Activated gamma-delta T cell (primary cell): ENCODE data around the gene KCNQ2.

Experiments
- DNase-seq: peaks from one replicate; lab custom pipeline; 2025; lab: John Stamatoyannopoulos, UW

The KCNQ2 gene

DNA sequence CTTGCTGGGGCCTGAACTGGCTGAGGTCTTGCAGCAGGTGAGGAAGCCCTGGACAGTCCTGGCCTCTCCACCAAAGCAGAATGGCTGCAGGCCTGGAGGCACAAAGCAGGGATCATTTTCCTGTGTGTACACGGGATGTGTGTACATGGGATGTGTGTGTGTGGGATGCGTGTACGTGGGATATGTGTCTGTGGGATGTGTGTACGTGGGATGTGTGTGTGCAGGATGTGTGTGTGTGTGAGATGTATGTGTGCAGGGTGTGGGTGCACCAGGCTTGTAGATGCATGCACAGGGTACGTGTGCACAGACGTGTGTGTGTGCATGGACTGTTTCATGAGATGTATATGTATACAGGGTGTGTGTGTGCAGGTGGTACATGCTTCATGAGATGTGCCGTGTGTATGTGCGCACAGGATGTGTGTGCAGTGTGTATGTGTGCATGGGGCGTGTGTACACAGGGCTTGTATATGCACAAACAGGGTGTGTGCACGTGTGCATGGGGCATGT lies 103.4 kb downstream of the KCNQ2 start:
- no peak for DNase-seq

DNA sequence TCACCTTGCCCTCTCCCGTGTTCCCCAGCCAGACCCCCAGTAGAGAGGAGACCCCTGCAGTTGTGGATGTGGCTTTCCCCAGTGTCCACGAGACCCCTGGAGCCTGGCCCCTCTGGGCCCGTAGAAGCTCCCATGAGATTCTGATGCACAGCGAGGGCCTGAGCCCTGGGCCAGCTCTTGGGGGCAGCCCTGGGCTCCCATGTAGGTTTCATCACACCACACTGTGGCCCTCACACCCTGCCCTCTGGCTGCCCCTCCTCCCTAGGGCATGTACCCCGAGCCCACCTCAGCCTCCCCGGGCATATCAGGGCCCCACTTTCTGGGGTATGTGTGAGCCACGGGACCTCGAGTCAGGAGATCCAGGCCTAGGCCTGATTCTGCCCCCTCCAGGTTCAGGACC lies 104.3 kb downstream of the KCNQ2 start:
- no peak for DNase-seq

DNA sequence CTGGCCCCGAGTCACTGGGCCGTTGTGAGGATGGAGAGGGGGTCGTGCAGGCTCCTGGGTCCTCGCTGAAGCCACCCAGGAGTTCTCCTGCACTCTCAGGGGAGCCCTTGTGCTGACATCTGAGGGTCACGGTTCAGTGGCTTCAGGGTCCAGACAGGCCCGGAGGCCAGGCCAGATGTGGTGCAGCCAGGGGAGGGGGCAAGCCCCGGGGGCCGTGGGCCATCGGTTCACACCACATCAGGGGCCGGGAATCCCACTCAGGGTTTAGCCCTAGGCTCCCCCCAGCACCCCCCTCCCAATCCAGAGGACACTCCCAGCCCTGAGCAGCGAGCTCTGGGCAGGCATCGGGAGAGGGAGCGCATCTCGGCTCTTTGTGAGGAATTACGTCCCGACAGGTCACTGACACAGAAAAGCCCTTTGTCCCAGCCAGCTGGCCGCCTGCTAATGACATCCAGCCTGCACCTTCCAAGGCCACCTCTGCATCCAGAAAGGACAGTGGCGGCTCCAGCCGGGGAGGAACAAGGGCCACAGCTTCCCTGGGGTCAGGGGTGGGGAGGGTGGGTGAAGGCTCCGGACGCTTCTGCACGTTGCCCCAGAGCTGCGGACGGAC lies 104.9 kb downstream of the KCNQ2 start:
- DNase-seq: no peak

DNA sequence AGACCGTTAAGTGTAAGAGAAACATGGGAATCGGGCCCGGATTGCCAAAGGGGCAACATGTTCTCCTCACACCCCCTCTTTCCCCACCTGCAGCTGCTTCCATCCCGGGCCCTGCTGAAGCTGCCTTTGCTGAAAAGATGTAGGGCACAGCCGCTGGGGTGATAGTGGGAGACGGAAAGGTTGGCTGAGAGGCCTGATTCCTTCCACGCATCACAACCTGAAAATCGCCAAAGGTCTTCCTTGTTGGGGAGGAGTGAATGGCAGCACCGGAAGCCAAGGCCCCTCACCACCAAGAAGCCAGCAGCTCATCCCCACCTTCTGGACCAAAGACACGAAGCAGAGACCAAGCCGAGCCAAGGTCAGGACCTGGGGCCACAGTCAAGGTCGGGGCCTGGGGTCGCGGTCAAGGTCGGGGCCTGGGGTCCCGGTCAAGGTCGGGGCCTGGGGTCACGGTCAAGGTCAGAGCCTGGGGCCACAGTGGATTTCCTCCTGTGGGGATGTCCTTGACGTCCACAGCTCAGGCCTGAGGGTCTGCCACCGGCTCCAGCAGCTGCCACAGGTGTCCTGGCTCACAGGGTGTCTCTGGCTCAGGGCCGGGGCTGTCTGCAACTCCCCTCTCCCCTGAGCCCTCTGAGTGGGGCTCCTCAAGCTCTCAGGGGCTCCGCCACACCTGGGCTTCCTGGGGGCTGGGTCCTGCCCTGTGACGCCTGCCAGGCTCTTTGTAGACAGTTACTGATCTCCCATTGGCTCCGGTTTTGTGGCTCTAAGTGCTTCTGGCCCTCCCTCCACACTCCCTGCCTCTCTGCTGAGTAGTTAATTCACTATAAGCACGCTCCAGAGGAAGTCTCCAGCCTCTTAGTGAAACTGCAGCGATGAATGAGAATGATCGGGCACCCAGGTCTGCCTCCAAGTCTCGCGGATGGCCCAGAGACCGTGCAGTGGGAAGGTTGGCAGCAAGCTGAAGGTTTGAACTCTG lies 105.8 kb downstream of the KCNQ2 start:
- no peak for DNase-seq

DNA sequence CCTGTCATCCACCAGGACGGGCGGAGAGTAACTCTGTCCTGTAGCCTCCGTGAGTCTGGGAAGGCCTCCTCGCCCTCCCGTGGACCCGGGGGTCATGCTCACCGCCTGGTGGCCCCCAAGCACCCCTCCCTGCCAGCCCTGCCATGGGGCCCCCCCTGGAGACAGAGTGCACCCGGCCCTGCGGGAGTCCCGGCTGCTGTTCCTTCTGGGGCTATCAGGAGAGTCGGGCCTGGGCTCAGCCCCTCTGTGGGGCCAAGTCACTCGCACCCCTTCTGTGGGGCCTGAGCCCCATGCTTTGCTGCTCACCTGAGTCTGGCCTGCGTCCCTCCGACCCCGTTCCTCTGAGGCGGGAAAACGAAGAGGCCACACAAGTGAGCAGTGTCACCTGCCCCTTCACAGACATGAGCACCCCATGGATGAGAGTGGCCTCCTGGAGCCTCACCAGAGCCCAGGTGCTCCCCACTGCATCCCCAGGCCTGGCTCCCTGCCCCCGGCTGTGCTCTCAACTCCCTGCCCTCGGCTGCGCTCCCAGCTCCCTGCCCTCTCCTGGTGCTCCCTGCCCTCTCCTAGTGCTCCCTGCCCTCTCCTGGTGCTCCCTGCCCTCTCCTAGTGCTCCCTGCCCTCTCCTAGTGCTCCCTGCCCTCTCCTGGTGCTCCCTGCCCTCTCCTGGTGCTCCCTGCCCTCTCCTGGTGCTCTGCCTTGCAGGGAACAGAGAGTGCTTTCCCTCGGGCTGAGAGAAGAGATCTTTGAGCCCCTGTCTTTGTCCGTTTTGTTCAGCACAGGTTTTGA lies 106.7 kb downstream of the KCNQ2 start:
- DNase-seq: no peak

DNA sequence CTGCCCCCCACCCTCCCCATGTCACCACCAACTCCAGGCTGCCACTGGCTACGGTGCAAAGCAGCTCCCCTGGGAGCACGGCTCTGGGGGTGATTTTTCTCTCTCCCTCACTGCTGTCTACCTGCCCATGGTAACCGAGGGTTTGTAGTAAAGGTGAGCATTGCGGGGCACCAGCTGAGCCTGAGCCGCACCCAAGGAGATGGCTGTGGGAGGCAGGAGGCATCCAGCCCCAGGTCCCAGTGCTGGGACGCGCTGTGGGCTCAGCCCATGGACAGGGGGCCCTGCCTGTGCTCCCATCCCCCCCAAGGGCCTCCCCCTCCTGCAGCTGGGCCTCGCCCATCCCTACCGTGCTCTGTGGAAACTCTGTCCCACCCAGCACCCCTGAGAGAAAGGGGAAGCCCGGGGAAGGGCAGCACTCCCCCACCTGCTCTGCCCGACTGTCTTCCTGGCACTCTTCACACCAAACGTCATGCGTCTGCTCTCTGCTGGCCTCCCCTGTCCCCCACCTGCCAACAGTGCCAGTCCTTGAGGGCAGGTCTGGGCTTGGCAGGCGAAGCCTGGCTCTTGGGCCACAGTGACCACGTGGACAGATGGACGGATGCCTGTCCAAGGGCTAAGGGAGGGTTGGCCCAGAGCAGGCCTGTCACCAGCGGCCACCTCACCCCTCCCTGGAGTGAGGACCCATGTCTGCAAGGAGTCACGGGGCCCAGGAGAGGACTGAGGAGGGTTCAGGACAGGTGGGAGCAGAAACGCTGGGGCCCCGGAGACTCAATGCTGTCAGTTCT lies 107.5 kb downstream of the KCNQ2 start:
- no peak for DNase-seq

DNA sequence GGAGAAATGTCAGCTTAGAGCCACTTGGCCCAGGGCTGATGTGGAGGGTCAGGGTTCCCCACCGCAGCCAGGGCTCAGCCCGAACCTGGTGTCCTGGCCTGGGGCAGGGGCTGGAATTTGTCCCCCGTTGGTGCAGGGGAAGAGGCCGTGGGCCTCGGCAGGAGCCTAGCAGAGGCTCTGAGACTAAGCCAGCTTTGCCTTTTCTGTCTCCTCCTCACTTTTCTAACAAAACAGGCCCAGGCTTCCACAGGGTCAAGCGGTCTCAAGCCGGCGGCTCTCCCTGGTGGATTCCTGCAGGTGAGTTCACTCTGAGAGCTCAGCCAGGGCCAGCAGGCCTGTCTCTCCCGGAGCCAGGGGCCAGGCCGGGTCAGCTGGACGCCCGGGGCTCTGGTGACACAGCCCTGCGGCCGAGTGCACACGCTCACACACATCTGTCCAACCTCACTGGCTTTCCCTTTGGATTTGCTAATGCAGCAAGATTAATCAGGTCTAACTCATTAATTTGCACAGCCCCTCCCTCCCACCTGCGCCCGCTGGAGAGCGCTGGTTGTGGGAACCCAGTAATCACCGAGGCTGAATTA lies 108.4 kb downstream of the KCNQ2 start:
- no peak for DNase-seq

DNA sequence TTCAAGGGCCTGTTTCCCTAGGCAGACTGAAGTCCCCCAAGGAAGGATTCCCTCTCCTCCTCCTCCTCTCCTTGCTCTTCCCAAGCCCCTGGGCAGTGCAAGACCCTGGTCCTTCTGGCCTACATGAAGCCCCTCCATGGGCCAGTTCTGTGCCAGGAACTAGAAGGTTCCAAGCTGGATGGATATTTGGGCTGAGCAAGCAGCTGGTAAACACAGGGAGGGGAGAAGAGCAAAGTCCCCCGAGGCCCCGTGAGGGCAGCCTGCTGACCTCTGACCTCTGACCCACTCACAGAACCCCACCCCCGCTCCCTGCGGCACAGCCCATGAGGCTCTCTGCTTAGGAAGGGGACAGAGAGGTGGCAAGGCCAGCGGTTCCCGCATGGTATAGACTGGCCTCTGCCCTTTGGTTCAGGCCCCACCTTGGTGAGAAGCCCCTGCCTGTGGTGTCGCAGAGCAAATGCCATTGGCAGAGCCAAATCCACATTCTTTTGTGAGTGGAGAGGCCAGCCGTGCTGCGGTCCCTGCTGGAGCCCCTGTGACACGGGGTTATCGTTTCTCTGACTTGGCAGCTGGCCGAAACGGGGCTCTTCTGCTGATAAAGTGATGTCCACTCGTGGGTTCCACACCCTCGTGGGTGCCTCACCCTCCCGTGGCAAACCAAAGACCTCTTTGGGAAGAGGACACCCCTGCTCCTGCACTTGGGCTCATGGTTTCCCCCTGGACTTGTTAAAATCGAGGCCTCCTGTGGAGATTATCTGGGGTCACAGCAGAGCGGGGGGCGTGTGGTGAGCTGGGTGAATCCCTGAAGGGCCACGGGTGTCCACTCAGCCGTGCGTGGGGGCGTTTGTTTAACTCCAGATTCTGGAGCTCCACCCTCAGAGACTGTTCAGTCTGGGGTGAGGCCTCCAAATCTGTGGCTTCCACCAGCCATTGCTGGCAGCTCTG lies 109.2 kb downstream of the KCNQ2 start:
- no peak for DNase-seq

DNA sequence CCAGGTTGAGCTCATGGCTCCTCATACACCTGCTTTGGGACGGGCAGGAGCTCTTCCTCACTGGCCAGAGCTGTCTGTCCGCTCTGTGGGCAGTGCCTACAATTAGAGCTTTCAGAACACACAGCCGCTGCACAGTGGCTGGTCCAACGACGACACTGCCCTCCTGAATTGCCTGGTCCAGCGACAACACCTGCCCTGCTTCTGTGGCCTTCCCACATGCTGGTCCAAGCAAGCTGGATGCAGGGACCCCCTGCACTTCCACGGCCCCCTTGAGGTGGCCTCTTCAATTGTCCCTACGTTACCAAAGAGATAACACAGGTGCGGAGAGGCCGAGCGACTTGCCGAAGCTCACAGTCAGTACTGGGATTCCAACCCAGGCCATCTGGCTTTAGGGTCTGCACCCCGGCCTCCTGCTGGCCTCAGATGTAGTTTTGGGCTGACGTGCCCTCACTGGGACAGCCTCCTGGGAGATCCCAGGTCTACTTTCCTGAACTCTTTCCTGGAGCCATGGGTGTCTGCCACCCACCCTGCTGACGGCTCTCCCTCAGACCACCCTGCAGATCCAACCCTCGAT lies 109.9 kb downstream of the KCNQ2 start:
- no peak for DNase-seq

DNA sequence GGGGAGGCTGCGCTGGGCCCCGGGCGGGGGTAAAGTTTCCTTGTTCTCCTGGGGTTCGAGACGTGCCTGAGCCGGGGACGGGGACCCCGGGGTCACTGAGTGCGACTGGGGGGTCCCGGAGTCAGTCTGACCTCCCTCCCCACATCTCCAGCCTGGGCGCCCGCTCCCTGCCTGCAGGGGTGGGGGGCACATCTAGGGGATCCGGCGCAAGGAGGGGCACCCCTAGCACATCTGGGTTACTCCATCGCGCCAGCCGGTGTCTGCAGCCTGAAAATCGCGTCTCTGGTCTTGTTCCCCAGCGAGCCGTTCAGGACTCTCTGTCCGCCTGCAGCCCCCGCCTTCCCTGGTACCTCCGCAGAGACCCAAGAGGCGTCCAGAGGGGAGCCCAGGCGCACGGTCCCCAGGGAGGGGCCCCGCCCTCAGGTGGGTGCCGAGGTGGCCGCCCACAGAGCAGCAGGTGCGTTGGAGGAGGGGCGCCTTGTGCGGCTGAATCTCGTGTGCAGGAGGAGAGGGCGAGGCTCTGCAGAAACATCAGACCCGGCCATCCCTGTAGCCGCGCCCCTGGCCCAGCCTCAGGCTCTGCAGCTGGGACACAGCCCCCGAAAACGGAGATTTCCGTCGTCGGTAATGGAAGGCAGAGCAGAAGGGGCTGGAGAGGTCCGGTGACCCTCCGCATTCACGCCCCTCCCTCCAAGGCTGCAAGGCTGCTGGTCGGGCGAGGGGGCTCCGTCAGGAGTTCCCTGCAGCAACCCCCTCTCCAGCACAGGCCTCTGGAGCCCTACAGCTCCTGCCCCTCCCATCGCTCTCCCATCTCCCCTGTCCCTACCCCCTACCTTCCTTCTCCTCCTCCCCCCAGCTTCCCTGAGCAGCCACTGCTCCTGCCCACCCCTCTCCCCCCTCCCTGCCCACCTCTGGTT lies 110.7 kb downstream of the KCNQ2 start:
- no peak for DNase-seq

DNA sequence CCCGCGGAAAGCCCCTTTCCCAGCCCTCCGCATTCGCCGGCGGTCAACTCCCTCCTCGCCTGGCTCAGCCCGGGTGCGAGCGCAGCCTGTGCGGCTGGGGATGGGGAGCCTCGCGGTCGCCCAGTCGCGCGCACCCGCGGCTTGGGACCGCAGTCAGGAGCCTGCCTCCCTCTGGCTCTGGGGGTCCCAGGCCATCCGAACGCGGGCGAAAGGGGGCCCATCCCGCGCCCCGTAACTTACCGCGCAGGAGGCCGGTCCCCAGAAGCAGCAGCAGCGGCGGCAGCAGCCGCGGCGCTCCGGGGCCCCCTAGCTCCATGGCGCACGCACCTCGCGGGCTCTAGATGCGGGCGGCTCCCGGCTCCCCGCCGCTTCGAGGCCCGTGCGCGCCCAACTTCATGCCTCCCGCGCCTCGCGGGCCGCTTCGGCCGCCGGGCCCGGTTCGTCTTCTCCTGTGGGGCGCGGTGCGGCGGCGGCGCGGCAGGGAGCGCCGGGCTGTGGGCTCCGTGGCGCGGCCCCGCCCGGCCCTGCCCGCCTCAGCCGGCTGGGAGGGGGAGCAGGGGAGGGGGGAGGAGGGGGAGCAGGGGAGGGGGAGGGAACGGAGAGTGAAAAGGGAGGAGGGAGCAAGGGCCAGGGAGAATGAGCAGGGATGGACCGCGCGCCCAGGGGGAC lies 111.5 kb downstream of the KCNQ2 start, which contains the start of gene CHRNA4:
TSS of gene CHRNA4 (minus strand) at position 500 of the 669 bp plus-strand sequence. CDS start at position 316, 184 bp downstream.
- DNase-seq: no peak

DNA sequence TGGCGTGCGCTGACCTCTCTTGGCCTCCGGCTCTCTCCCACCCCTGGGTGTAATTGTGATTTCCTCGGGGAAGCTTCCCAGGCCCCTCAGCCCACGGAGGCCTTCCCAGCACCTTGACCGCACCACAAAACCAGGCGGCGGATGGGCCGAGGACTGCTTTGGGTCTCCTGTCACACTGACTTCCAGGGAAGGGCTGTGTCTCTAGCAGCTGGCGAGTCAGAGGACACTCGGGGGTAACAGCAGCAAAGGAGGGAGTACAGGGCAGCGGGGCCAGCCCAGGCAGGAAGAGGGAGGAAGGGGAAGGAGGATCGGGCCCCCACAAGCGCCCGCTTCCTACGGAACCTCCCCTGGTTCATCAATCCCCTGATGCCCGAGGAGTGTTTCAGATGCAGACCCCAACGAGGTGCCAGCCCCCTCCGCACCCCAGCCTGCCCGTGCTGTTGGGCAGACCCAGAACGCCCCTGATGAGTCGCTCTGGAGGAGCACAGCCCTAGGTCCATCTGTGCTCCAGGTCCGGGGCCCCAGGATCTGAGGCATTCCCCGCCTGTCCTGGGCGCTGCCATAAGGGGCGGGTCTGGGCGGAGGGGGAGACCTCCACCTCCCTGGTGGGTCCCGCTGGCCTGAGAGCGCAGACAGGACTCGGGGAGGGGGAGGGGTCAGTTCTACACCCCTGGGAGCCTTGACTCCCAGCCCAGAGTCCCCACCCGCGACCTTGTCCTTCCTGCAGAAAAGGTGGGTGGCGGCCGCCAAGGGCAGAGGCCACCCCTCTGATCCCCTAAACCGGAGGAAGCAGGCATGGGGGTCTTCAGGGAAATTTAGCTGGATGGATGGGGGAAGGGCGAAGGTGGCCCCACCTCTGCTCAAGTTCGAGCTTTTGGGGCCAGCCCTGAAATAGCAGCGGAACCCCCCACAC lies 112.3 kb downstream of the KCNQ2 start:
- no peak for DNase-seq

DNA sequence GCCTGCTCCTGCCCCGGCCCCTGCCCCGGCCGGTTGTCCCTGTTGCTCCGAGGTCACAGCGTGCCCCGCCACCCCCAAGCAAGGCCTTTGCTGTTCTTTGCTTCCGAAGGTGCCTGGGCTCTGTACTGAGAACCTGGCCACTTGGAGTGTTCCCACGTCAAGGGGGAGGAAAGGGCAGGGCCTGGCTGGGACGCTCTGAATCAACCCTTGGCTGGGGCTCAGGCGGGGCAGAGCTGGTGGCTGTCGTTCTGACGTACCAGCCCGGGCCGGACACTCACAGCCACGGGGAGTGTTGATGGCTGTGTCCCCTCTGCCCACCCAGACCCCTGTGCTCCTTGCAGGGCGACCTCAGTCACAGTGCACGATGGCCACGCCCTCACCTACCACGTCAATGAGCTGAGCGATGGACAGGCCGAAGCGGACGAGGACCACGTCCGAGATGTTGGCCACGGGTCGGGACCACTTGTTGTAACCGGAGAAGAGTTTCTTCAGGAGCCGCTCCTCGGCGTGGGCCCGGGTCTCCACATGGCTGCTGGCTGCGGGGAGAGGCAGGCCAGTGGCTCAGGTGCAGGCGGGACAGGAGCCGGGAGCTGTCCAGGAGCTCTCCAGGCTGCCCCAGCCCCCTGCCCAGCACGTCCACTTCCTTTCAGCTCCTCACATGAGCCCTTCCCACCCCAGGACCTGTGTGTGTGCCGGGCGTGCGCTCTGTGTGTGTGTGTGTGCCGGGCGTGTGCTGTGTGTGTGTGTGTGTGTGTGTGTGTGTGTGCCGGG lies 113.1 kb downstream of the KCNQ2 start:
- no peak for DNase-seq

DNA sequence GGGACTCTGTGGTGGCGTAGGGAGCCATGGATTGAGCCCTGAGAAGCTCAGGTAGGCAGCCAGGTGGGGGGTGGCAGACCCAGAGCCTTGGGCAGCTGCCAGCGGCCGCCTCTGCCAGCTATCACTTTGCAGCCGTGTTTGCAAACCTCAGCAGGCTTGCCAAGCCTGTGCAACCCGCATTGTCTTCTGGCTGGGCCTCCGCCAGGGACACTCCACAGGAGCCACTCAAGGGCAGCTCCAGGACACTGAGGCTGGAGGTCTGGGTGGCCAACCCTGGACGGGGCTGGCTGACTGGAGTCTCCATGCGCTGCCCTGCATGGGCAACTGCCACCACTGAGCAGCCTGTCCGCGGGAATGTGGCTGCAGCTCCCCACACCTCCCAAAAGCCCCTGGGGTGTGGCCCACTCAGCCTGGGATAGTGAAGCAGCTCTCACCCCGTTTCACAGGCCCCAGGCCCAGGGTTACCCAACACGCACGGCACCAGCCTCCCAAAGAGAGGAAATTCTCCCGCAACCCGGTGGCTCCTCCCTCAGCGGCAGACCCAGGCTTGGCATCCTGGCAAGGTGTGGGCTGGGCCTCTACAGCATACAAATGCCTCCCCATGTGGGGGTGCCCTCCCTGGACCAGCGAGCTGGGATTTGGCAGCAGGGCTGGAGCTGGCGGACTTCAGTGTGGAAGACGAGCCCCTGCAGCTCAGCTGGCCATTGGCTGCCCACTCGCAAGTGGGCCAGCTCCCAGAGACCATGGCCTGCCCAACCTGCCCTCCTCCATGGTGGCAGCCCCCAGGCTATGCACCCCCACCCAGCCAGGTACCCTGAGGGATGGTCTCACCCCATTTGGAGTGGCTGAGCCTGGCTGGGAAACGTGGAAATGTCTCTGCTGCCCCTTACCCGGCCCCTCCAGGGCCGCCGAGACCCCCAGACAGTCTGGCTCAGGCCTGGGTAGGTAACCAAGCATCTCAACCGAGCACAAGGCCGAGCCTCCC lies 114.2 kb downstream of the KCNQ2 start:
- DNase-seq: no peak
